Measurements from ENCODE around the gene CPPED1. TPM values are rescaled to one million over a fixed set of nuclear protein-coding genes. Genes with fewer than 3 reads are reported as not detected.
A peak's percentile ranks its signal among the peaks of the same experiment; 100 is the strongest.
"Not testable (repeated sequence)": the region's sequence is repeated elsewhere in the genome, so short reads cannot be mapped to it uniquely, and the experiment has no call there.

CPPED1 gene
- total RNA-seq, 4 donors from 2014 or later = 7.3 to 24.5 (median 11.8) TPM

- Histone ChIP-seq H3K27me3 (peaks cover 5% of the 10 kb centered on the region), H3K27ac (no peak overlapping the region), H3K4me1 (no peaks in the 10 kb centered on the region), H3K4me3 (no peak overlapping the region), H3K9me3 (no peaks in the 10 kb centered on the region), H3K36me3 (no peaks in the 10 kb centered on the region)
- WGBS, 2 donors (ENCODE audit: low coverage in 1 of 2) = 59 to 70% methylated on average over 9 to 18 of the region's 18 CpGs
- no peak for ATAC-seq
- no peak for TF ChIP-seq POLR2AphosphoS5 (IDR thresholded peaks at IDR 0.05)
- no peak for TF ChIP-seq POLR2A (IDR thresholded peaks at IDR 0.05)
- TF ChIP-seq EP300 (IDR thresholded peaks at IDR 0.05) = no peak
- TF ChIP-seq, protein P1, sequence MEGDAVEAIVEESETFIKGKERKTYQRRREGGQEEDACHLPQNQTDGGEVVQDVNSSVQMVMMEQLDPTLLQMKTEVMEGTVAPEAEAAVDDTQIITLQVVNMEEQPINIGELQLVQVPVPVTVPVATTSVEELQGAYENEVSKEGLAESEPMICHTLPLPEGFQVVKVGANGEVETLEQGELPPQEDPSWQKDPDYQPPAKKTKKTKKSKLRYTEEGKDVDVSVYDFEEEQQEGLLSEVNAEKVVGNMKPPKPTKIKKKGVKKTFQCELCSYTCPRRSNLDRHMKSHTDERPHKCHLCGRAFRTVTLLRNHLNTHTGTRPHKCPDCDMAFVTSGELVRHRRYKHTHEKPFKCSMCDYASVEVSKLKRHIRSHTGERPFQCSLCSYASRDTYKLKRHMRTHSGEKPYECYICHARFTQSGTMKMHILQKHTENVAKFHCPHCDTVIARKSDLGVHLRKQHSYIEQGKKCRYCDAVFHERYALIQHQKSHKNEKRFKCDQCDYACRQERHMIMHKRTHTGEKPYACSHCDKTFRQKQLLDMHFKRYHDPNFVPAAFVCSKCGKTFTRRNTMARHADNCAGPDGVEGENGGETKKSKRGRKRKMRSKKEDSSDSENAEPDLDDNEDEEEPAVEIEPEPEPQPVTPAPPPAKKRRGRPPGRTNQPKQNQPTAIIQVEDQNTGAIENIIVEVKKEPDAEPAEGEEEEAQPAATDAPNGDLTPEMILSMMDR (IDR thresholded peaks at IDR 0.05) = peak; percentile 40 to 79 (median 64)
Observed at GRCh38 chr16:12819126-12820117, 15.7 kb upstream of the CPPED1 start.

- H3K4me1 ChIP-seq = no peaks in the 10 kb centered on the region
- H3K27me3 ChIP-seq = peaks cover 5% of the 10 kb centered on the region
- WGBS, 2 donors (ENCODE audit: low coverage in 1 of 2) = 64% methylated on average over 4 of the region's 4 CpGs; no CpG with 5 or more reads in 1 of the 2 donors
- no peaks in the 10 kb centered on the region for H3K9me3 ChIP-seq
- no peak overlapping the region for H3K4me3 ChIP-seq
- no peak for ATAC-seq
- H3K27ac ChIP-seq = no peak overlapping the region
- TF ChIP-seq POLR2A (IDR thresholded peaks at IDR 0.05) (no peak), POLR2AphosphoS5 (IDR thresholded peaks at IDR 0.05) (no peak), EP300 (IDR thresholded peaks at IDR 0.05) (no peak)
- TF ChIP-seq, protein P1 (IDR thresholded peaks at IDR 0.05) = no peak
- no peaks in the 10 kb centered on the region for H3K36me3 ChIP-seq
Observed at GRCh38 chr16:12818326-12818725, 14.6 kb upstream of the CPPED1 start.

GRCh38 chr16:12816791-12817214 lies 13.1 kb upstream of the CPPED1 start:
- not testable (repeated sequence) for H3K27me3 ChIP-seq
- peak; percentile 51 for ATAC-seq

GRCh38 chr16:12815361-12815760 lies 11.7 kb upstream of the CPPED1 start:
- peaks cover 0 to 7% (median 0%) of the 10 kb centered on the region in 3 donors for H3K9me3 ChIP-seq
- no peak overlapping the region for H3K4me3 ChIP-seq
- 57 to 68% methylated on average over 2 to 3 of the region's 3 CpGs for WGBS, 2 donors (ENCODE audit: low coverage in 1 of 2)
- no peaks in the 10 kb centered on the region for H3K36me3 ChIP-seq
- no peaks in the 10 kb centered on the region for H3K4me1 ChIP-seq
- H3K27ac ChIP-seq = no peak overlapping the region
- no peak for TF ChIP-seq POLR2AphosphoS5 (IDR thresholded peaks at IDR 0.05)
- no peak for TF ChIP-seq EP300 (IDR thresholded peaks at IDR 0.05)
- TF ChIP-seq, protein P1 (IDR thresholded peaks at IDR 0.05) = no peak
- TF ChIP-seq POLR2A (IDR thresholded peaks at IDR 0.05) = no peak
- ATAC-seq = no peak
- H3K27me3 ChIP-seq = no peaks in the 10 kb centered on the region

More at GRCh38 chr16:12816791-12817214, 13.1 kb upstream of the CPPED1 start:
- H3K4me3 ChIP-seq, H3K27ac ChIP-seq, H3K9me3 ChIP-seq, H3K36me3 ChIP-seq, H3K4me1 ChIP-seq: not testable (repeated sequence)
- WGBS, 2 donors (ENCODE audit: low coverage in 1 of 2) = 44 to 69% methylated on average over 2 to 4 of the region's 4 CpGs

DNA sequence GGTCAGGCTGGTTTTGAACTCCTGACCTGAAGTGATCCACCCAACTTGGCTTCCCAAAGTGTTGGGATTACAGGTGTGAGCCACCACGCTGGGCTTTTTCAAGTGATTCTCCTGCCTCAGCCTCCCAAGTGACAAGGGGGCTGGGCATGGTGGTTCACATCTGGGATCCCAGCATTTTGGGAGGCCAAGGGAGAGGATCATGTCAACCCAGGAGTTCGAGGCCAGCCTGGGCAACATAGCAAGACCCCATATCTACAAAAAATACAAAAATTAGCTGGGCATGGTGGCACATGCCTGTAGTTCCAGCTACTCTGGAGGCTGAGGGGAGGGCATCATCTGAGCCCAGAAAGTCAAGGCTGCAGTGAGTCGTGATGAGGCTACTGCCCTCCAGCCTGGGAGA lies 10.0 kb upstream of the CPPED1 start:
- 86 to 100% methylated on average over 1 of the region's 3 CpGs for WGBS, 2 donors (ENCODE audit: low coverage in 1 of 2)
- H3K27me3 ChIP-seq, ATAC-seq, H3K4me1 ChIP-seq, H3K27ac ChIP-seq, H3K36me3 ChIP-seq, H3K4me3 ChIP-seq: not testable (repeated sequence)
- peaks cover 0 to 12% (median 0%) of the 10 kb centered on the region in 3 donors for H3K9me3 ChIP-seq

GRCh38 chr16:12813321-12813720 lies 9.6 kb upstream of the CPPED1 start:
- not testable (repeated sequence) for H3K36me3 ChIP-seq, ATAC-seq, H3K27me3 ChIP-seq, H3K4me3 ChIP-seq, H3K4me1 ChIP-seq, H3K27ac ChIP-seq
- peaks cover 0 to 12% (median 0%) of the 10 kb centered on the region in 3 donors for H3K9me3 ChIP-seq
- WGBS, 2 donors (ENCODE audit: low coverage in 1 of 2) = 57 to 60% methylated on average over 1 to 5 of the region's 5 CpGs

Measured in gastroesophageal sphincter (tissue), 4 donors.